IPS-18c (cell line): Measurements from ENCODE around the gene MUC20.
"Not testable (repeated sequence)": the region's sequence is repeated elsewhere in the genome, so short reads cannot be mapped to it uniquely, and the experiment has no call there.

Experiments used
- H3K4me3 ChIP-seq: 2 replicates; pipeline ENCODE4 v1.7.0; 2013; ENCODE audit warnings: low read depth, mild to moderate bottlenecking, low read length, moderate library complexity; ENCODE audit not compliant: insufficient read depth
- H3K9me3 ChIP-seq: one replicate; pipeline ENCODE4 v1.6.1; 2013; ENCODE audit warnings: mild to moderate bottlenecking, low read length, moderate library complexity; ENCODE audit not compliant: control insufficient read depth, insufficient read depth

MUC20 gene

DNA sequence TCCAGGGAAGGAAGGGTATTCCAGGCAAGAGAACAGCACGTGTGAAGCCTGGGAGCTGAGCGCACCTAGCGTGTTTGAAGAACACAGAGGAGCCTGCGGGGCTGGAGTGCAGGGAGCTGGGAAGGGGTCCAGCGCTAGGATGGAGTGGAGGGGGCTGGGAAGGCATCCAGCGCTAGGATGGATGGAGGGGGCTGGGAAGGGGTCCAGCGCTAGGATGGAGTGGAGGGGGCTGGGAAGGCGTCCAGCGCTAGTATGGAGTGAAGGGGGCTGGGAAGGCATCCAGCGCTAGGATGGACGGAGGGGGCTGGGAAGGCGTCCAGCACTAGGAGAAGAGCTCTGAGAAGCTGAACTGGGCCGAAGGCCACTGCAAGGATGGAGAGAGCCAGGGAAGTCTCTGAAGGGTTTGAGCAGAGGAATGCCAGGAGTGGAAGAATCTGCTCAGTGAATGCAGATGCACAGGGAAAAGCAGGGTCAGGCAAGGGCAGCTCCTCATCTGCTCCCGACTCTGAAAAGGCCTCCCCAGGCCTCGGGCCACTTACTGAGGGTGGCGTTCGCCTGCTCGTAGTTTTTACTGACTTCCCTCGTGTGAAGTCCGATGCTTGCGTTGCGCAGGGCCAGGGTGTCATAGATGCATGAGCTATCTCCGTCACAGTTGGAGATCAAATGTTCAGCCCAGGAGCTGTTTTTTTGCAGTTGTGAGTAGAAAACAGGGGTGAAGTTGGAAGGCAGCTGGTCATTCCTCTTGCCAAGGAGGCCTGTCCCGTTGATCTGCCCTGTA is 39.8 kb downstream of the MUC20 start:
- Histone ChIP-seq H3K4me3 (no peak overlapping the region), H3K9me3 (no peaks in the 10 kb centered on the region)

DNA sequence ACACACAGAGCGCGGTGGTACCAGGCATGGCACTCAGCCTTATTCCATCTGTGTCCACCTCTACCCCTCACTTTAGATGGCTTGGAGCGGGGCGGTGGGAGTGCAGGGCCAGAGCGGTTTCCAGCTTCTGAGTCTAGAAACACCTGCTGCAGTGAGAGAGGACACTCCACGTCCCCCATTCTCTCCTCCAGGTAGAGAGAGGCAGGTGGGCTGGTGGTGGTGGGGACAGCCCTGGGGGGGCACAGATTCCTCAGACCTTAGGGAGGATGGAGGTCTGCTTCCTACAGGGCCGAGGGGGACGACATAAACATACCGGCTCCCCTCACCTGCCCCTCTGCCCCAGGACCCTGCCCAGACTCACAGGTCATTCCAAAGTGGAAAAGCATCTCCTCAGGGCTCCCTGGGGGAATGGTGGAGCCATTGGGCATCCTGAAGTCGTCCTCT is 40.4 kb downstream of the MUC20 start:
- Histone ChIP-seq H3K9me3 (no peaks in the 10 kb centered on the region), H3K4me3 (no peak overlapping the region)

DNA sequence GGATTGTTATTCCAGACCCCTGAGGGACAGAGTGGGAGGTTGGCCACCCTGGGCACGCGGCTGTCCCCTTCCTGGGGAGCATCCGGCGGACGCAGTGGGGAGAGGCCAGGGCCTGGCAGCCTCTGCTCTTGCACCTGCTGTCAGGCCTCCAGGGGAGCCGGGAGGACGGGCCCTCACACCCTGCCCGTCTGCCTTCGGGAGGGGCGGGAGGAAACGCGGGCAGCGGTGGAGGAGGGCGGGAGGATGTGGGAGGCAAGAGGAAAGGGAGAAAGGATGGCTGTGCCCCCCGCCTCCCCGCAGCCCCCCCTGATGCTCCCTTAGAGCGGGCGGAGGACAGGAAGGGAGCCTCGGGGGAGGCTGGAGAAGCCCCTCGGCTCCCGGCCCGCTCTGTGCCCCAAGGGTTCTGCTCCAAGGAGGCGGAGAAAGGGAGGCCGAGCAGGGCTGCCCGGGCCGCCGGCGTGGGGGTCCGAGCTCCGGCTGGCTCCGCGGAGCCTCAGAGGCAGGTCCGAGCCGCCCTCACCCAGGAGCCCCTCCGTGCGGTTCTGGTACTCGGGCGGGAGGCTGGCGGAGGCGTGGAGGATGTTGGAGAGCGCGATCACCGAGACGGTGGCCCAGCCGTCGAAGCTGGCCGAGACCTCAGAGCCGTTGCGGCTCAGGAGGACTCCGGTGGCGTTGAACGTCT is 40.9 kb downstream of the MUC20 start:
- H3K4me3 ChIP-seq, result no peak overlapping the region
- no peaks in the 10 kb centered on the region for H3K9me3 ChIP-seq

DNA sequence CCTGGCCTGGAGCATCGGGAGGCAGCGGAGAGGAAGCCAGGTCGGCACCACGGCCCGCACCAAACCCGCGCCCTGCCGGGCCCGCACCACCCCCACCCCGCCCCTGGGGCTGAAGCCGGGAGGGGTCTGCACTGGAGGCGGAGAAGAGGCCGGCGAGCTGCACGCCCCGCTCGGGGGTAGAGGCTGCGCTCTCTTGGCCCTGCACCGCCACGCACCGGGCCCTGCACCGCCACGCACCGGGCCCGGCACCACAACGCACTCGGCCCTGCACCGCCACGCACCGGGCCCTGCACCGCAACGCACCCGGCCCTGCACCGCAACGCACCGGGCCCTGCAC is 41.4 kb downstream of the MUC20 start:
- H3K4me3 ChIP-seq, result no peak overlapping the region
- H3K9me3 ChIP-seq, result no peaks in the 10 kb centered on the region

DNA sequence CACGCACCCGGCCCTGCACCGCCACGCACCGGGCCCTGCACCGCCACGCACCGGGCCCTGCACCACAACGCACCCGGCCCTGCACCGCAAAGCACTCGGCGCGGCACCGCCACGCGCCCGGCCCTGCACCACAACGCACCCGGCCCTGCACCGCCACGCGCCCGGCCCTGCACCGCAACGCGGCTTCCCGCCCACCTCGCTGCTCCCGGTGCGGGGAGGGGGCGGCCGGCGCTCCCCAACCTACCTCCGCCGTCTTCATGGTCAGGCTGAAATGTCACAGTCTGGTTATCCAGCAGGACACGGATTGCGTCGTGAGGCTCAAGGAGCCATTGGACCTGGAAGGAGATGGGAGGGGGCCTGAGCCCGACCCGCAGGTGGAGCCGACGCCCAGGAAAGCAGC is 41.8 kb downstream of the MUC20 start:
- H3K9me3 ChIP-seq, result no peaks in the 10 kb centered on the region
- H3K4me3 ChIP-seq, result no peak overlapping the region

DNA sequence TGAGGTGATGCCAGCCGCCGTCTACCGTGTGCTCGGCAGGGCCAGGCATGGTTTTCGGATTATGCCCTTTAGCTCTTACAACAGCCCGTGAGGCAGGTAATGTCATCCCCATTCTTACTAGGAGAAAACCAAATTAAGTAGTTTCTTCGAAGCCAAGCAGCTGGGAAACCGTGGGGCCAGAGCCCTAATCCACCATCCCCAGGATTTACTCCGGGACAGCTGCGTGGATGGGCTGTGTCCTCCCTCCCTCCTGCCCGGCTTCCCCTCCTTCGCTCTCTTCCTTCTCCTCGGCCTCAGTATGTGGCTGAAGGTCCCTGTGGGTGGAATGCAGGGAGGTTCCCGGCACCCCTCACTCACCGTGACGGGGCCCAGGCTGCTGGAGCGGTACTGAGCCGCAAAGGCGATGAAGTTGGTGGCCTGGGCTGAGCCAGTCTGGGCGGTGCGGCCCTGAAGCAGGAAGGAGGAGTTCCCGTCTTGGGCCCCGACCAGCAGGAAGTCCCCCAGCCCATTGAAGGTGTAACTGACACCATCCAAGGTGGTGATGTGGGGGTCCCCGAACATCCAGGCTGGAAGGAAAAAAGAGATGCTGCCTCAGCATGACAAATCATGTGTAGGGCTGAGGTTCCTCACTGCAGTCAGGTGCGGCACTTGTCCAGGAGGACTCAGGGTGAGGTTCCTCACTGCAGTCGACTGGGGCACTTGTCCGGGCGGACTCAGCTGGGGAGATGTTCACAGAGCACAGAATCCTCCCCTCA is 42.5 kb downstream of the MUC20 start:
- Histone ChIP-seq H3K9me3 (no peaks in the 10 kb centered on the region), H3K4me3 (no peak overlapping the region)

DNA sequence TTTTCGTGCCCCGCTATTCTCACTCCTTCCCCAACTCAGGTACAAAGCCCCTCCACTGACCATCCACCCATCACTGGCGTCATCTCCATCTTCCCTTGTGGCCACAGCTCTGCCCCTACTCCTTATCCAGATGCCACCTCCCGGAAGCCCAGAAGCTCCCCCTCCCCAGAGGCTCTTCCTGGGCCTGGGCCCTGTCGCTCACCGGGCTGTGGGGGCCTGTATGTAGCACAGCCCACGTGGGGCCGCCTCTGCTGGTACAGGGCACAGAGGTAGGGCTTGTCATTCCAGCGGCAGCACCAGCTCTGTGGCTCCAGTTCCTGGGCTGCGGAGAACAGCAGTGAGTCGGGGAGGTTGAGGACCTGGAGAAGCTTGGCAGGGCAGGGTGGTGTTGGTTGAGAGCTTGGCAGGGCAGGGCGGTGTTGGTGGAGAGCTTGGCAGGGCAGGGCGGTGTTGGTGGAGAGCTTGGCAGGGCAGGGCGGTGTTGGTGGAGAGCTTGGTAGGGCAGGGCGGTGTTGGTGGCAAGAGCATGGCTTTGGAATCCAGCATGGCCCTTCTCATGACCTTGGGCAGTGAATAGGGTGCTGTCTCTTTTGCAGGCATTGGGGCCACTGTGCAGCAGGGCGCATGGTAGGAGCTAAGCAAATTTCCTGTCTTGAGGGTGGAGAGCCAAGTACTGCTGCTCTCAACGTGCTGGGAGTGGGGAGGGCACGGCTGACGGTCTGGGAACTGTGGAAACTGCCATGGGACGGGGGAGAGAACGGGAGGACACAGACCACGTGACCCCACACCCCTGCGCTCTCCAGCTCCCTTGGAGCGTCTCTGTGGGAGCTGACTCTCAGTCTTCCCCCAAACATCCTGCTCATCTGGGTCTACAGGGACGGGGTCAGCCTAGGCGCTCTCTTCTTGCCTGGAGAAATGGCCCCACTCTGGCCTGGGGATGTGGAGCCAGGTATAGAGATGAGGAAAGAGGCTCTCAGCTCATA is 43.4 kb downstream of the MUC20 start:
- Histone ChIP-seq H3K4me3 (no peak overlapping the region; the same call in 1 of the 2 replicates), H3K9me3 (no peaks in the 10 kb centered on the region)

DNA sequence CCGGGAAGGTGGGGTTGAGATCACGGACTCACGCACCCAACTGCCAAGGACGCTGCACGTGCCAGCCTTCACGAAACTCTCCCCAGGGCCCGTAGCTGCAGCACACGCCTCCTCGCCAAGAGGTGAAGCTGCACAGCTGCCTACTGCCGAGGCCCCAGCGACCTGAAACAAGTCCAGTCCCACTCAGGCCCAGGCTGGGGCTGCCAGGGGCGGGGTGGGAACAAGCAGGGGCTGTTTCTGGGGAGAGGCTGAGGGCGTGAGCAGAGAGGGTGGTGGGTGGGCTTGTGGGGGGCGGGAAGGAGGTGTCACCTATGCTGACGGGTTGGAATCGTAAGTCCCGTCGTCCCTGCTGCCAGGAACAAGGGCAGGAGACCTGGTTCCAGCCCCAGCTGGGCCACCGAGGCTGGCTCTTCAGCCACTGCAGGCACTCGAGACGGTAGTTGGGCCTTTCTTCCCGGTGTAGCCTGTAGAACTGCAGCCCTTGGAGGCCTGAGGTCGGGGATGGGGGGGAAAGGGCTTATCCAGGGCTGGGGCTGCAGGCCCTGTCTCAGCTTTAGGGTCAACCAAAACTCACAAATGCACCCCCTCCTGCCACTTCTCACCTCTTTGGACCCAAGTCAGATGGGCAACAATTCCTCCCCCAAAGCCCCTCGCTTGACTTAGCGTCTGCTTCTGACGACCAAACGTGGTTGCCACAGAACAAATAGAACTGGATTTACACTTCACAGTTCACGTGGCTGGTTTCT is 44.4 kb downstream of the MUC20 start:
- Histone ChIP-seq H3K9me3 (no peaks in the 10 kb centered on the region), H3K4me3 (no peak overlapping the region)

DNA sequence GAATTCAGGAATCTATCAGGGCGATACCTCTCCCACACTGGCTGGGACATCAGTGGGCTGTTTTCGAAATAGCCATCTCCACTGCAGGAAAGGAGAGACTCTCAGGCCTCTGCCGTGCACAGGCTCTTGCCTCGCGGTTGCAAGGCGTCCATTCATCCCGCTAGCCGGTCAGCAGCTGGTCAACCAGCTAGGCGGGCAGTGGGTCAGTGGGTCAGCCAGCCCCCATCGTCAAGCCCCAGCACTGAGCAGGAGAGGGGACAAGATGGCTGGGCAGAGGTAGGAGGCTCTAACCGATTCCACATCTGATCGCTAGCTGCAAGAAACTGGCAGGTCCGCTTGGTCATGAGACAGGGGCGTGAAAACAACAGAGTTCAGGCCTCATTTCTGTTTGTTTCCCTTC is 45.9 kb downstream of the MUC20 start:
- no peak overlapping the region for H3K4me3 ChIP-seq
- no peaks in the 10 kb centered on the region for H3K9me3 ChIP-seq

DNA sequence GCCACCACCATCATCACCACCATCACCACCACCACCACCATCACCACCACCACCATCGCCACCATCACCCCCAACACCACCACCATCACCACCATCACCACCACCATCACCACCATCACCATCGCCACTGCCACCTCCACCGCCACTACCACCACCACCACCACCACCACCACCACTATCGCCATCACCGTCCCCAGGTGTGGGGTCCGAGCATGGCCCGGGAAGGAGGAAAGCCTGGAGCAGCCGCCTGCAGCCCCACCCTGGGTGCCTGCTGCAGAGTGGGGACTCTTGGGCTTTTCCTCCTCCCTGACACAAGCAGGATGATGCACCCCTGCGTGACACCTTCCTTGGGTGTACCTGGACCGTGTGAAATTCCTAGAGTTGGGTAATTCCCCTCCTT is 47.0 kb downstream of the MUC20 start:
- no peaks in the 10 kb centered on the region for H3K9me3 ChIP-seq
- no peak overlapping the region for H3K4me3 ChIP-seq

DNA sequence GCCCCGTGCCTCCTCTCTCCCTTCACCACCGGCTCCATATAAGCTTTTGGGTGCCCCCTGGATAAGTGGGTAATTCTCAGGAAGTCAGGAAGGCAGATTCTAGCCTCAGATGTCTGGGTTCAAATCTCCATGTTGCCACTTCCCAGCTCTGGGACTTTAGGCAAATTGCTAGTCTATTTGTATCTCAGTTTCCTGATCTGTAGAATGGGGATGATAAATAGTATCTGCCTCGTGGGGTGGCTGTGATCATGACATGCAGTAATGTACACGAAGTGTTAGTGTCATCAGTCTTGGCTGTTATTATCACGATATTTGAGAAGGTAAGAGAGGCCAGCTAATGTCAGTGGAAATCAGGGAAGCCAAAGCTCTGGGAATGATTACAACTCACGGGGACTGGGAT is 47.6 kb downstream of the MUC20 start:
- Histone ChIP-seq H3K4me3 (no peak overlapping the region), H3K9me3 (no peaks in the 10 kb centered on the region)

DNA sequence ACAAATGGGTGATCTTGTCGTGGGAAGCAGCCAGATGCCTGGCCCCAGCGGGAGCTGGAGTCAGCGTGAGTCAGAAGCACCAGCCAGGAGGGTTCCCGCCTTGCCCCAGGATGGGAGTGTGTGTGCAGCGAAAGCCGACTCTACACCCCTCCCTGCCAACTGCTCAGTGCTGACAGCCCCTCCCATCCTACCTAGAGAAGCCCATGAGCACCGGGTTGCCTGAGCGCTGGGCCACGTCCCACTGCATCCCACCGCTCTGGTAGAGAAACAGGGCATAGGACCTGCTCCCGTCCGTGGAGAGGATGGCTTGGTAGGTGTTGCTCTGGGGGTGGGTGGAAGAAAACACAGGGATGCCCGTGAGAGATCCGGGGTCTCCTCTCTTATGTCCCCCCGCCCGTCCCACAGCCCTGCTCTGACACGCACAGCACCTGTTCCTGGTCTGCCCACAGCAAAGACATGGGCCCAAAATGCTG is 48.1 kb downstream of the MUC20 start:
- H3K4me3 ChIP-seq, result no peak overlapping the region

DNA sequence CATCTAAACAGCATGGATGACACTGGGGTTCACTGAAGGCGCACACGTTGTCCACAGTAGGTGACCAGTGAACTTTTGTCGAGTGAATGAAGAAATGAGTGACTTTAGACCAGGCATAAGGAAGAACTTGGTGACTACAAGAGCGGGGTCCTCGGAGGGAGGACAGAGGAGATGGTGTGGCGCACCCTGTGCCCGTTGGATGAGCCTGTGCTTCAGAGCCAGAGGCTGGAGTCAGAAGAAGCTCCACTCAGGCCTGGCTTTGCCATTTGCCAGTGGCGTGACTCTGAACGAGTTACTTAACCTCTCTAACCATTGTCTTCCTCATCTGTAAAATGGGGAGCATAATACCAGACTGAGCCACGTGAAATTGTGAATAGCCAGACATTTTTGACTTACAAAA is 48.8 kb downstream of the MUC20 start:
- H3K9me3 ChIP-seq, result no peaks in the 10 kb centered on the region
- no peak overlapping the region for H3K4me3 ChIP-seq

More for the DNA sequence above, 48.1 kb downstream of the MUC20 start:
- H3K9me3 ChIP-seq, result no peaks in the 10 kb centered on the region

DNA sequence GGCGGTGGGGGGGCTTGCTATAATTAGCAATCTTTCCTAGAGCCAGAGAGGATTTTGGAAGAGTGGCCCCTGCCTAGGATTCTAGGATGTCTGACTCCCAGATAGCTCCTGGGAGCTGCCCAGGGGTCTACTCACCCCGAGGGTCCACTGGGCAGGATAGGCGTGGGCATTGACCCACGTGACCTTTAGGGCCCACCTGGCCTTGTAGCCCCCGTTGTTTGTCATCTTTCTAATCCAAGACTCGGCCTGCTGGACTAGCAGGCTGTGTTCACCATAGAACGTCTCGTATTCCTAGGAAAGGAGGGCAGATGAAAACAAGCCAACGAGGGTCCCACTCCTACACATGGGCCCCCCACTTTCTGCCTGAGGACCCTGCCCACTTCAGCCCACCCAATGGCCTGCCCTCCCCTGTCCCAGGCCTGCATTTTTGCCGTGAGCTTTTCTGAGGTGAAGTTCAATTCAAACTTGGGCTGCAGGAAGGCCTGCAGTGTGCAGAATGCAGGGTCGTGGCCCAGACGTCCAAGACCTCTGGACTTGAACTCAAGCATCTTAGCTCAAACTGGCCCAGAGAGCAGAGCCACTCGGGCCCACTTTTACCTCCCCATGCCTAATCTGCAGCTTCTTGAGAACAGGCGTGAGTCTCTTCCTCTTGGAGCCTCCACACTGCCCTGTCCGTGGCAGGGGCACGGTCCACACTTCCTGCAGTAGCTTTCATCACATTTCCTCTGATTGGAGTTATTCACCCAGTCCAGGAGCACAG is 49.5 kb downstream of the MUC20 start:
- H3K4me3 ChIP-seq, result no peak overlapping the region
- H3K9me3 ChIP-seq, result no peaks in the 10 kb centered on the region

DNA sequence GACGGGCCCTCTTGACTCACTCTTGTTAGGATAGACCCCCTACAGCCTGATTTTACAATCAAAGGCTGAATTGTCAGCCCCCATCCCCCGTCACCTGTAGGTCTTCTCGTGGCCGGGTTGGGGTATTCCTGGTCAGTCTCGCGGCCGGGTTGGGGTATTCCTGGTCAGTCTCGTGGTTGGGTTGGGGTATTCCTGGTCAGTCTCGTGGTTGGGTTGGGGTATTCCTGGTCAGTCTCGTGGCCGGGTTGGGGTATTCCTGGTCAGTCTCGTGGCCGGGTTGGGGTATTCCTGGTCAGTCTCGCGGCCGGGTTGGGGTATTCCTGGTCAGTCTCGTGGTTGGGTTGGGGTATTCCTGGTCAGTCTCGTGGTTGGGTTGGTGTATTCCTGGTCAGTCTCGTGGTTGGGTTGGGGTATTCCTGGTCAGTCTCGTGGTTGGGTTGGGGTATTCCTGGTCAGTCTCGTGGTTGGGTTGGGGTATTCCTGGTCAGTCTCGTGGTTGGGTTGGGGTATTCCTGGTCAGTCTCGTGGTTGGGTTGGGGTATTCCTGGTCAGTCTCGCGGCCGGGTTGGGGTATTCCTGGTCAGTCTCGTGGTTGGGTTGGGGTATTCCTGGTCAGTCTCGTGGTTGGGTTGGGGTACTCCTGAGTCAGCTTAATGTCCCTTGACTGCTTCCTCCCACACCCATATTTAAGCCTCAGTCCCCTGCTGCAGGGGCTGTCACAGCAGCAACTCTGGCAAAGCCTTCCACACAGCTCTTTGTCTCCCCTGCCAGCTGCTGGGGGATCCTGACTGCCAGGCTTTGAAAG is 50.3 kb downstream of the MUC20 start:
- H3K9me3 ChIP-seq, H3K4me3 ChIP-seq: not testable (repeated sequence)
